HEK293 (cell line): ENCODE data around the gene TESMIN.

ENCODE experiments used
- CTCF ChIA-PET: fragments of 350-600 bp; formaldehyde crosslinking; extraction: SDS; loops from one replicate; lab custom pipeline; 2021; ENCODE audit warnings: antibody characterized with exemption; lab: Yijun Ruan, JAX
- POLR2A ChIA-PET: fragments of 300-600 bp; formaldehyde crosslinking; extraction: SDS; loops from one replicate; lab custom pipeline; 2020; ENCODE audit warnings: antibody characterized with exemption, inconsistent platforms; lab: Yijun Ruan, JAX
- H3K27ac ChIP-seq: fragments of 200-500 bp; sonication (Bioruptor generic); 2 replicates; pipeline ENCODE4 v1.5.1; 2014; ENCODE audit warnings: low read depth, low read length, control low read depth, inconsistent platforms; ENCODE audit errors: extremely low read depth
- H3K36me3 ChIP-seq, 2 experiments: fragments of 200-500 bp in 1 of 2; sonication (Bioruptor generic) in 1 of 2; 1 replicate in 1 of 2; 2 replicates in 1 of 2; pipeline ENCODE4 v1.5.1; 2014 to 2017; ENCODE audit warnings: inconsistent platforms in 2 of 2, low read length in 2 of 2; ENCODE audit not compliant: control insufficient read depth in 2 of 2, insufficient read depth in 1 of 2
- H3K4me1 ChIP-seq: fragments of 200-500 bp; sonication (Bioruptor generic); 2 replicates; pipeline ENCODE4 v1.5.1; 2014; ENCODE audit warnings: mild to moderate bottlenecking, low read length, inconsistent platforms; ENCODE audit not compliant: control insufficient read depth, insufficient read depth
- H3K4me3 ChIP-seq: 2 replicates; pipeline ENCODE4 v1.5.1; 2011; ENCODE audit warnings: low read depth, mild to moderate bottlenecking, control low read depth, low read length, moderate library complexity
- H3K9me3 ChIP-seq: fragments of 200-500 bp; sonication (Bioruptor generic); 2 replicates; pipeline ENCODE4 v1.5.1; 2014; ENCODE audit warnings: low read depth, low read length, inconsistent platforms; ENCODE audit not compliant: control insufficient read depth, insufficient read depth
- CTCF ChIP-seq: fragments of 450-650 bp; formaldehyde crosslinking; IDR thresholded peaks from 2 replicates; pipeline ENCODE4 v1.5.1; 2016; ENCODE audit warnings: missing biosample characterization, missing genetic modification characterization
- INSM2 ChIP-seq: fragments of 450-650 bp; formaldehyde crosslinking; IDR thresholded peaks from 2 replicates; pipeline ENCODE4 v1.5.1; 2016; ENCODE audit warnings: missing biosample characterization, missing genetic modification characterization
- KLF8 ChIP-seq: fragments of 450-650 bp; formaldehyde crosslinking; IDR thresholded peaks from 2 replicates; pipeline ENCODE4 v1.5.1; 2016; ENCODE audit warnings: missing biosample characterization, missing genetic modification characterization
- PRDM1 ChIP-seq: fragments of 450-650 bp; formaldehyde crosslinking; IDR thresholded peaks from 2 replicates; pipeline ENCODE4; 2016; ENCODE audit warnings: missing biosample characterization, missing genetic modification characterization
- SP7 ChIP-seq: fragments of 450-650 bp; formaldehyde crosslinking; IDR thresholded peaks from 2 replicates; pipeline ENCODE4 v1.5.1; 2016; ENCODE audit warnings: missing biosample characterization, missing genetic modification characterization
- TCF7L2 ChIP-seq: IDR thresholded peaks from 2 replicates; pipeline ENCODE4 v1.6.1; 2011; ENCODE audit warnings: low read depth, mild to moderate bottlenecking, inconsistent platforms, low read length, moderate library complexity, borderline replicate concordance
- ZBTB1 ChIP-seq: fragments of 450-650 bp; formaldehyde crosslinking; IDR thresholded peaks from 2 replicates; pipeline ENCODE4 v1.5.1; 2016; ENCODE audit warnings: missing biosample characterization, missing genetic modification characterization
- ZBTB44 ChIP-seq: fragments of 450-650 bp; IDR thresholded peaks from 2 replicates; pipeline ENCODE4 v1.5.1; 2018; ENCODE audit warnings: missing biosample characterization, mild to moderate bottlenecking, missing genetic modification characterization
- ZNF112 ChIP-seq: fragments of 450-650 bp; formaldehyde crosslinking; IDR thresholded peaks from 2 replicates; pipeline ENCODE4 v1.5.0; 2017; ENCODE audit warnings: missing biosample characterization, missing genetic modification characterization
- ZNF184 ChIP-seq: fragments of 450-650 bp; IDR thresholded peaks from 2 replicates; pipeline ENCODE4 v1.5.1; 2018; ENCODE audit warnings: missing biosample characterization, mild to moderate bottlenecking, missing genetic modification characterization
- ZNF223 ChIP-seq: fragments of 450-650 bp; formaldehyde crosslinking; IDR thresholded peaks from 2 replicates; pipeline ENCODE4 v1.5.1; 2016; ENCODE audit warnings: missing biosample characterization, missing genetic modification characterization
- ZNF274 ChIP-seq, 2 experiments: fragments of 200-500 bp in 1 of 2; fragments of 450-650 bp in 1 of 2; sonication (Bioruptor generic) in 1 of 2; formaldehyde crosslinking in 1 of 2; IDR thresholded peaks; 2 replicates each; pipeline versions ENCODE4 v1.5.1 to v1.6.1; 2014 to 2016; ENCODE audit warnings: borderline replicate concordance in 1 of 2, inconsistent platforms in 1 of 2, low read length in 1 of 2, missing biosample characterization in 1 of 2, missing genetic modification characterization in 1 of 2
- ZNF37A ChIP-seq: fragments of 450-650 bp; IDR thresholded peaks from 2 replicates; pipeline ENCODE4 v1.5.1; 2018; ENCODE audit warnings: missing biosample characterization, missing genetic modification characterization
- ZNF398 ChIP-seq: fragments of 450-650 bp; formaldehyde crosslinking; IDR thresholded peaks from 2 replicates; pipeline ENCODE4 v1.5.1; 2017; ENCODE audit warnings: missing biosample characterization, missing genetic modification characterization
- ZNF426 ChIP-seq: fragments of 450-650 bp; formaldehyde crosslinking; IDR thresholded peaks from 2 replicates; pipeline ENCODE4 v1.5.1; 2017; ENCODE audit warnings: missing biosample characterization, missing genetic modification characterization, mild to moderate bottlenecking, inconsistent platforms, moderate library complexity
- ZNF473 ChIP-seq: fragments of 450-650 bp; formaldehyde crosslinking; IDR thresholded peaks from 2 replicates; pipeline ENCODE4 v1.5.1; 2017; ENCODE audit warnings: missing biosample characterization, missing genetic modification characterization
- ZNF529 ChIP-seq: fragments of 450-650 bp; formaldehyde crosslinking; IDR thresholded peaks from 2 replicates; pipeline ENCODE4 v1.5.1; 2017; ENCODE audit warnings: missing genetic modification characterization, missing biosample characterization; ENCODE audit not compliant: insufficient replicate concordance
- ZNF549 ChIP-seq: fragments of 450-650 bp; IDR thresholded peaks from 2 replicates; pipeline ENCODE4 v1.5.1; 2018; ENCODE audit warnings: missing biosample characterization, missing genetic modification characterization, mild to moderate bottlenecking, inconsistent platforms, moderate library complexity
- ZNF561 ChIP-seq: fragments of 450-650 bp; IDR thresholded peaks from 2 replicates; pipeline ENCODE4 v1.5.1; 2018; ENCODE audit warnings: missing biosample characterization, missing genetic modification characterization, borderline replicate concordance
- ZNF571 ChIP-seq: fragments of 450-650 bp; formaldehyde crosslinking; IDR thresholded peaks from 2 replicates; pipeline ENCODE4 v1.5.0; 2017; ENCODE audit warnings: missing biosample characterization, missing genetic modification characterization
- ZNF580 ChIP-seq: fragments of 450-650 bp; formaldehyde crosslinking; IDR thresholded peaks from 2 replicates; pipeline ENCODE4 v1.5.1; 2016; ENCODE audit warnings: missing biosample characterization, missing genetic modification characterization
- ZNF76 ChIP-seq: fragments of 450-650 bp; formaldehyde crosslinking; IDR thresholded peaks from 2 replicates; pipeline ENCODE4; 2016; ENCODE audit warnings: low read depth, missing biosample characterization, missing genetic modification characterization, borderline replicate concordance
- ZNF768 ChIP-seq: fragments of 450-650 bp; formaldehyde crosslinking; IDR thresholded peaks from 2 replicates; pipeline ENCODE4 v1.5.1; 2018; ENCODE audit warnings: missing biosample characterization, mild to moderate bottlenecking, missing genetic modification characterization
- ZNF791 ChIP-seq: fragments of 450-650 bp; formaldehyde crosslinking; IDR thresholded peaks from 2 replicates; pipeline ENCODE4 v1.5.1; 2016; ENCODE audit warnings: missing biosample characterization, missing genetic modification characterization
- ZSCAN16 ChIP-seq: fragments of 450-650 bp; formaldehyde crosslinking; IDR thresholded peaks from 2 replicates; pipeline ENCODE4 v1.5.1; 2016; ENCODE audit warnings: missing biosample characterization, missing genetic modification characterization

Gene TESMIN

GRCh38 chr11:68727783-68728182 is 23.5 kb downstream of the TESMIN start:
- CTCF ChIA-PET: interaction anchor here (0.6 to 0.7 kb wide), 2 partner anchors 71 to 491 kb away, joined by 4 to 9 read pairs; no protein-coding TSS in a partner anchor
- no peaks in the 10 kb centered on the region for H3K36me3 ChIP-seq
- H3K9me3 ChIP-seq: no peaks in the 10 kb centered on the region
- H3K4me1 ChIP-seq: no peaks in the 10 kb centered on the region
- no peak overlapping the region for H3K4me3 ChIP-seq
- POLR2A ChIA-PET: no interaction called here
- H3K27ac ChIP-seq: no peak overlapping the region
- no peak for TF ChIP-seq INSM2 (tag by site-specific recombination)
- no peak for TF ChIP-seq ZNF37A (tag by site-specific recombination)
- no peak for TF ChIP-seq ZBTB1 (tag by site-specific recombination)
- TF ChIP-seq ZNF571: no peak
- no peak for TF ChIP-seq ZNF184 (tag by site-specific recombination)
- no peak for TF ChIP-seq ZNF274 (IDR thresholded peaks at IDR 0.05; ENCODE audit: low read length)
- TF ChIP-seq ZNF274 (tag by site-specific recombination; IDR thresholded peaks at IDR 0.05; ENCODE audit: borderline replicate concordance): no peak
- no peak for TF ChIP-seq ZNF473
- TF ChIP-seq ZSCAN16: no peak
- TF ChIP-seq ZNF580 (tag by site-specific recombination): no peak
- TF ChIP-seq SP7 (tag by site-specific recombination): no peak
- TF ChIP-seq KLF8: no peak
- TF ChIP-seq ZNF426 (tag by site-specific recombination): no peak

GRCh38 chr11:68724293-68724692 is 27.0 kb downstream of the TESMIN start:
- TF ChIP-seq ZNF76 (tag by site-specific recombination): no peak
- TF ChIP-seq KLF8: no peak
- no peak for TF ChIP-seq CTCF (tag by site-specific recombination)
- no peak for TF ChIP-seq ZNF112 (tag by site-specific recombination)
- no peak for TF ChIP-seq TCF7L2
- TF ChIP-seq ZNF549 (tag by site-specific recombination): no peak
- H3K4me3 ChIP-seq: no peak overlapping the region

GRCh38 chr11:68722143-68722542 is 29.2 kb downstream of the TESMIN start:
- CTCF ChIA-PET: interaction anchor here (1.6 kb wide), 1 partner anchor 10 kb away, joined by 8 read pairs; no protein-coding TSS in a partner anchor
- POLR2A ChIA-PET: no interaction called here
- Histone ChIP-seq H3K27ac (no peak overlapping the region), H3K4me3 (no peak overlapping the region), H3K36me3 (no peaks in the 10 kb centered on the region), H3K4me1 (no peaks in the 10 kb centered on the region), H3K9me3 (no peaks in the 10 kb centered on the region)
- TF ChIP-seq PRDM1 (no peak), ZNF561 (tag by site-specific recombination) (no peak), ZNF223 (tag by site-specific recombination) (no peak), ZBTB44 (tag by site-specific recombination) (no peak), ZNF184 (tag by site-specific recombination) (no peak), ZNF529 (no peak), ZNF768 (no peak), ZNF791 (no peak), ZNF398 (tag by site-specific recombination) (no peak)

More at GRCh38 chr11:68724293-68724692, 27.0 kb downstream of the TESMIN start:
- POLR2A ChIA-PET: no interaction called here
- no peaks in the 10 kb centered on the region for H3K36me3 ChIP-seq
- no peak overlapping the region for H3K27ac ChIP-seq
- H3K9me3 ChIP-seq: no peaks in the 10 kb centered on the region
- H3K4me1 ChIP-seq: no peaks in the 10 kb centered on the region
- CTCF ChIA-PET: no interaction called here
